Measurements from ENCODE around the gene PTH2R.
A peak's percentile ranks its signal among the peaks of the same experiment; 100 is the strongest.
"Not testable (repeated sequence)": the region's sequence is repeated elsewhere in the genome, so short reads cannot be mapped to it uniquely, and the experiment has no call there.

Gene PTH2R

DNA sequence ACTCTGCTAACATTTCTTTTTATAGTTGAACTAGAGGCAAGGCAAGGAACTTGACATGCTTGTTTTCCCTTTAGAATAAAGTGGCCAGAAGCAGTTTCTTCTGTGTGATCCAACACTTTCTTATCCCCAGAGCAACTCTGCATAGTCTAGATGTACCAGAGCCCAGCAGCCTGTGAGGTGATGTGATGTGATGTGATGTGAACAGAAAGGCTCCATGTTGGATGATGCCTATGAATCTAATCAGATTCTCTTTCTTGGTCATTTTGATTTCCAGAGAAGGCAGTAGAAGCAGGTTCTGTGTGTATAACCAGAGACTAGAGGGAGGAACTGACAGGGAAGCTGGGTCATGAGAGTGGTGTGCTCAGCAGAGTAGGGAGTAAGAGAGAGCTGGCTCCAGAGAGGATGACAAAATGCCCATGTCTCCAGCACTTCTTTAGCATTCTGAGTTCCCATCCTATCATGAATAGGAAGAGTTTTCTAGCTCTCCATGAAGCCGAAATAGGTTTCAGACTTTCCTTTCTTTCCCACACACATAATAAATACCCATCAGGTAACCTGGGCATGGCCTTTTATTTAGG is 31.0 kb upstream of the PTH2R start:
- no peak for DNase-seq (ENCODE audit: low read depth)
- no peak overlapping the region for H3K4me3 ChIP-seq (replicated peaks; ENCODE audit: low read depth, low read length)
- TF ChIP-seq, protein P1, sequence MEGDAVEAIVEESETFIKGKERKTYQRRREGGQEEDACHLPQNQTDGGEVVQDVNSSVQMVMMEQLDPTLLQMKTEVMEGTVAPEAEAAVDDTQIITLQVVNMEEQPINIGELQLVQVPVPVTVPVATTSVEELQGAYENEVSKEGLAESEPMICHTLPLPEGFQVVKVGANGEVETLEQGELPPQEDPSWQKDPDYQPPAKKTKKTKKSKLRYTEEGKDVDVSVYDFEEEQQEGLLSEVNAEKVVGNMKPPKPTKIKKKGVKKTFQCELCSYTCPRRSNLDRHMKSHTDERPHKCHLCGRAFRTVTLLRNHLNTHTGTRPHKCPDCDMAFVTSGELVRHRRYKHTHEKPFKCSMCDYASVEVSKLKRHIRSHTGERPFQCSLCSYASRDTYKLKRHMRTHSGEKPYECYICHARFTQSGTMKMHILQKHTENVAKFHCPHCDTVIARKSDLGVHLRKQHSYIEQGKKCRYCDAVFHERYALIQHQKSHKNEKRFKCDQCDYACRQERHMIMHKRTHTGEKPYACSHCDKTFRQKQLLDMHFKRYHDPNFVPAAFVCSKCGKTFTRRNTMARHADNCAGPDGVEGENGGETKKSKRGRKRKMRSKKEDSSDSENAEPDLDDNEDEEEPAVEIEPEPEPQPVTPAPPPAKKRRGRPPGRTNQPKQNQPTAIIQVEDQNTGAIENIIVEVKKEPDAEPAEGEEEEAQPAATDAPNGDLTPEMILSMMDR (IDR thresholded peaks at IDR 0.05; ENCODE audit: low read length, missing control alignments): no peak

DNA sequence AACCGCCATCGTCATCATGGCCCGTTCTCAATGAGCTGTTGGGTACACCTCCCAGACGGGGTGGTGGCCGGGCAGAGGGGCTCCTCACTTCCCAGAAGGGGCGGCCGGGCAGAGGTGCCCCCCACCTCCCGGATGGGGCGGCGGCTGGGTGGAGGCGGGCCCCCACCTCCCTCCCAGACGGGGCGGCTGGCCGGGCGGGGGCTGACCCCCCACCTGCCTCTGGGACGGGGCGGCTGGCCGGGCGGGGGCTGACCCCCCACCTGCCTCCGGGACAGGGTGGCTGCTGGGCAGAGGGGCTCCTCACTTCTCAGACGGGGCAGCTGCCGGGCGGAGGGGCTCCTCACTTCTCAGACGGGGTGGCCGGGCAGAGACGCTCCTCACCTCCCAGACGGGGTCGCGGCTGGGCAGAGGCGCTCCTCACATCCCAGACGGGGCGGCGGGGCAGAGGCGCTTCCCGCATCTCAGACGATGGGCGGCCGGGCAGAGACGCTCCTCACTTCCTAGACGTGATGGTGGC is 29.2 kb upstream of the PTH2R start:
- not testable (repeated sequence) for DNase-seq (ENCODE audit: low read depth); H3K4me3 ChIP-seq (replicated peaks; ENCODE audit: low read depth, low read length)

DNA sequence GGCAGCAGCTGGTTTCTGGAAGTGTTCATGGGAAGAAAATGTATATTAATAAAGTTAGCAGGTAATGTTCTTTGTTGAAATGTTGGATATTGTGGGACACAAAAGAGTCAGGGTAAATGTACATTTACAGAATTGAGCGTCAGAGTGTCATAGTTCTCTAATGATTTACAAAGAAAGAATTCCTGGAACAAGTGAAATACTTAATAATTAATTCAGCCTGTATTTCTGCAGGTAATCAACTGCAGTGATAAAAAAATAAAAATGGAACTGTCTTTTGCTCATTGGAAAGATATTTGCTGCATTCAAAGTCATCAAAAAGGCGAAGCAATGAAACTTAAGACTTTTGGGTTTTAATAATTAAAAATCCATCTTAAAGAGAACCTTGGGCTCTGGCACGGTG is 27.4 kb upstream of the PTH2R start:
- H3K4me3 ChIP-seq (replicated peaks; ENCODE audit: low read depth, low read length): no peak overlapping the region
- TF ChIP-seq, protein P1 (IDR thresholded peaks at IDR 0.05; ENCODE audit: low read length, missing control alignments): no peak
- DNase-seq (ENCODE audit: low read depth): no peak

DNA sequence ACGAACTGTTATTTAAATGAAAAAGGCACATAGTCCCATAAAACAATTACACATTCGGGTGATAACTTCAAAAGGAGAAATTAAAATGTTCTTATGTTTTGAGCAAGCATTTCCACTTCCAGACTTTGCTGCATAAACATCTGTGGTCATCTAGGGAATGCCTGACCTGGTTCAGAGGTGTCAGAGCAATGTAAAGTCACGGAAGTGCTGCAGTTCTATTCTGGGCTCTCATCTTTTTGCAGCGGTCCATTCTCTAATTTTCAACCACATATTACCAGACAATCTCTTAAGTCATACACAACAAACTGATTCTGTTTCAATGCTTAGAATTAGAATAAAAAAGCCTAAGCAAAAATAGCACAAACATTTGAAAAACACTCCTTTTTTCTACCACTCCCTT is 22.0 kb upstream of the PTH2R start:
- no peak overlapping the region for H3K4me3 ChIP-seq (replicated peaks; ENCODE audit: low read depth, low read length)
- TF ChIP-seq, protein P1 (IDR thresholded peaks at IDR 0.05; ENCODE audit: low read length, missing control alignments): no peak
- DNase-seq (ENCODE audit: low read depth): no peak

DNA sequence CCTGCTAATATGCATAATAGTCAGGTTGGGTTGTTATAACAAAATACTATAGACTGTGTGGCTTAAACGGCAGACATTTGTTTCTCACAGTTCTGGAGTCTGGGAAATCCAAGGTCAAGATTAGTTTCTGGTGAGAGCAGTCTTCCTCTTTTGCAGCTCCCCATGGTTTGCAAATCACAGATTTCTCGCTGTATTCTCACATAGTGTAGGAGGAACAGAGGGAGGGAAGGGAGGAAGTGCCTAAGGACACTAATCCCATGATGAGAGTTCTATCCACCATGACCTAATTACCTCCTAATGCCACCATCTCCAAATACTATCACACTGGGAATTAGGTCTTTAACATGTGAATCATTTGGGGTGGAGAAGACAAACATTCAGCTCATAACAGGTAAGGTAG is 20.1 kb upstream of the PTH2R start:
- no peak overlapping the region for H3K4me3 ChIP-seq (replicated peaks; ENCODE audit: low read depth, low read length)
- TF ChIP-seq, protein P1 (IDR thresholded peaks at IDR 0.05; ENCODE audit: low read length, missing control alignments): no peak
- no peak for DNase-seq (ENCODE audit: low read depth)

DNA sequence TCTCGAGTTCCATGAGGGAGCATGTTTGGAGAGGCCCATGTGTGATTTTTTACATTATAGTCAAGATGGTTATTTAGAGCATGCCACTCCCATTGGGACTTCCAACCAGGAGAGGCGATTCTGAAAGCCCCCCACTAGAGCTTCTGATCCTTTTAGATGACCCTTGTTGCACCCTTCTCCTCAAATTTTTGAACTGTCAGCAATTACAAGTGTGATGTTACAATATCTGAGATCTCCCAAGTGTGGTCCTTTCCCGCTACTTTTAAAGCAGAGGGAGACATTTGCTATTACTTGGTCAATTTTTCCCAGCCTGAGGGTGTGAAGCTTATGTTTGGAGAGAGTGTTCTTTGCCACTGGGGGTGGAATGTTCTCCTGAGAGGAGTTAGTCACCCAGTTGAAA is 16.7 kb upstream of the PTH2R start:
- DNase-seq (ENCODE audit: low read depth): no peak
- H3K4me3 ChIP-seq (replicated peaks; ENCODE audit: low read depth, low read length): no peak overlapping the region
- TF ChIP-seq, protein P1 (IDR thresholded peaks at IDR 0.05; ENCODE audit: low read length, missing control alignments): no peak

DNA sequence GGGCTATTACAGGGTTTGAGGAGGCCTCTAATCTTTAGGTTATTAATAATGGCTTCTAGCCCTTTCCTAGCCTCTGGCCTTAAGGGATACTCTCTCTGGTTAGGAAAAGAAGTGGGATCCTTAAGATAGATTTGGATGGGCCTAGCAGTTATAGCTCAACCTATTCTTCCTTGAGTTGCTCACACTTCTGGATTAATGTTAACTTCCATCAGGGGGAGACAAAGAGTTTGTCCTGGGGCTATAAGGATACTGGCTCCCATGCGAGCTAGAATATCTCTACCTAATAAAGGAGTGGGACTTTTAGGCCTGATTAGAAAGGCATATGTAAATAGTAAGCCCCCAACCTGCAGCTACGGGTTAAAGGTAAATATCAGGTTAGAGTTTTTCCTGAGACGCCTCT is 14.3 kb upstream of the PTH2R start:
- TF ChIP-seq, protein P1 (IDR thresholded peaks at IDR 0.05; ENCODE audit: low read length, missing control alignments): peak; percentile 25
- H3K4me3 ChIP-seq (replicated peaks; ENCODE audit: low read depth, low read length): no peak overlapping the region
- DNase-seq (ENCODE audit: low read depth): peak; percentile 10

DNA sequence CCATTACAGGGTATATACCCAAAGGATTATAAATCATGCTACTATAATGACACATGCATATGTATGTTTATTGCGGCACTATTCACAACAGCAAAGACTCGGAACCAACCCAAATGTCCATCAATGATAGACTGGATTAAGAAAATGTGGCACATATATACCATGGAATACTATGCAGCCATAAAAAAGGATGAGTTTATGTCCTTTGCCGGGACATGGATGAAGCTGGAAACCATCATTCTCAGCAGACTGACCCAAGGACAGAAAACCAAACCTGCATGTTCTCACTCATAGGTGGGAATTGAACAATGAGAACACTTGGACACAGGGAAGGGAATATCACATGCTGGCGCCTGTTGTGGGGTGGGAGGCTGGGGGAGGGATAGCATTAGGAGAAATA is 9.8 kb upstream of the PTH2R start:
- H3K4me3 ChIP-seq (replicated peaks; ENCODE audit: low read depth, low read length): not testable (repeated sequence)

More for the DNA sequence above, 9.8 kb upstream of the PTH2R start:
- not testable (repeated sequence) for DNase-seq (ENCODE audit: low read depth)

Data from fibroblast of pulmonary artery (primary cell).